ENCODE results near the gene ACTR3.

GRCh38 chr2:113966832-113967231 lies 76.9 kb downstream of the ACTR3 start:
- no peak for TF ChIP-seq POLR2A (IDR thresholded peaks at IDR 0.05; ENCODE audit: low read depth, low read length)
- no peak for TF ChIP-seq POLR2AphosphoS5 (IDR thresholded peaks at IDR 0.05; ENCODE audit: low read depth, low read length)
- no peak for TF ChIP-seq TAF1 (IDR thresholded peaks at IDR 0.05; ENCODE audit: low read depth, low read length)

Measured in GM12891 (cell line).